A172 (cell line): Measurements from ENCODE around the gene SOHLH1. TPM values are rescaled to one million over a fixed set of nuclear protein-coding genes. Genes with fewer than 3 reads are reported as not detected.

Source experiments
- DNase-seq: peaks from one replicate; pipeline ENCODE4 v3.0.0-alpha.2; 2015; ENCODE audit warnings: low spot score
- total RNA-seq: library from RNA; depleted of rRNA; stranded (reverse); fragments of >200 nt; shearing (Covaris generic); gene quantifications from 2 replicates; pipeline ENCODE4 v1.2.3, GENCODE V29; 2014; rRNA removed

SOHLH1 gene
- total RNA-seq, 1 experiment from 2014 or later: not detected

GRCh38 chr9:135661816-135662560 lies 37.3 kb downstream of the SOHLH1 start:
- no peak for DNase-seq

- no peak for DNase-seq
Measured at GRCh38 chr9:135660407-135660806, 38.9 kb downstream of the SOHLH1 start.

- DNase-seq: no peak
Measured at GRCh38 chr9:135659252-135659651, 40.0 kb downstream of the SOHLH1 start.

- DNase-seq: no peak
Measured at GRCh38 chr9:135657416-135657815, 41.9 kb downstream of the SOHLH1 start.

- no peak for DNase-seq
Measured at GRCh38 chr9:135655317-135655716, 44.0 kb downstream of the SOHLH1 start.

GRCh38 chr9:135650408-135650807 lies 48.9 kb downstream of the SOHLH1 start:
- no peak for DNase-seq

- no peak for DNase-seq
Measured at GRCh38 chr9:135649508-135649907, 49.8 kb downstream of the SOHLH1 start.

- no peak for DNase-seq
Measured at GRCh38 chr9:135648494-135649410, 50.5 kb downstream of the SOHLH1 start.

GRCh38 chr9:135647884-135648283 lies 51.4 kb downstream of the SOHLH1 start:
- DNase-seq: peak; percentile 11

GRCh38 chr9:135644631-135645218 lies 54.6 kb downstream of the SOHLH1 start:
- DNase-seq: peak; percentile 32

Other genes starting within 250 kb of the SOHLH1 start
- gene PPP1R26, start 219.7 kb downstream of the SOHLH1 start, total RNA-seq: 30.9 and 32.7 TPM in 2 replicates
- gene MRPS2, start 198.8 kb downstream of the SOHLH1 start, total RNA-seq: 52.5 and 54.2 TPM in 2 replicates
- gene LCN1, start 178.0 kb downstream of the SOHLH1 start, total RNA-seq: 0.47 TPM in 1 of 2 replicates, not detected in the other
- gene OBP2A, start 153.4 kb downstream of the SOHLH1 start, total RNA-seq: not detected in 2 replicates
- gene PAEP, start 137.7 kb downstream of the SOHLH1 start, total RNA-seq: not detected in 2 replicates
- not detected in 2 replicates for gene GLT6D1, start 59.9 kb downstream of the SOHLH1 start, total RNA-seq
- gene LCN9, start 36.2 kb downstream of the SOHLH1 start, total RNA-seq: not detected in 2 replicates
- not detected in 2 replicates for gene KCNT1, start 2.7 kb upstream of the SOHLH1 start, total RNA-seq
- 30.7 TPM in 2 replicates for gene CAMSAP1, start 208.1 kb upstream of the SOHLH1 start, total RNA-seq